IMR-90 (cell line): ENCODE results near the gene PHEX.

ENCODE experiments used
- CEBPB ChIP-seq: IDR thresholded peaks from 2 replicates; pipeline ENCODE4 v1.6.1; 2012; ENCODE audit warnings: low read depth, low read length, improper control_type of control experiment
- CTCF ChIP-seq: conservative IDR thresholded peaks from 2 replicates; pipeline ENCODE4 v1.5.1; 2012; ENCODE audit warnings: mild to moderate bottlenecking, low read depth, low read length, improper control_type of control experiment
- RFX5 ChIP-seq: IDR thresholded peaks from 2 replicates; pipeline ENCODE4 v1.8.0; 2012; ENCODE audit warnings: low read depth, mild to moderate bottlenecking, low read length, moderate library complexity

GRCh38 chrX:22246620-22247019, 214.5 kb downstream of the PHEX start:
- TF ChIP-seq CTCF = no peak
- TF ChIP-seq CEBPB = no peak
- TF ChIP-seq RFX5 = no peak
